Ovary (tissue), 9 donors: Measurements from ENCODE around the gene LIMCH1. TPM values are rescaled to one million over a fixed set of nuclear protein-coding genes. Genes with fewer than 3 reads are reported as not detected.

Source experiments
- DNase-seq, 5 donors: peaks; one replicate each; pipeline ENCODE4 v3.0.0-alpha.2; 2019 to 2020
- H3K27ac ChIP-seq, 2 donors: fragments of 200-600 bp; one replicate each; pipeline versions ENCODE4 v1.5.1 to v1.8.0; 2019 to 2022
- H3K27me3 ChIP-seq: fragments of 200-600 bp; one replicate; pipeline ENCODE4 v1.8.0; 2022
- H3K36me3 ChIP-seq: fragments of 200-600 bp; sonication (generic); one replicate; pipeline ENCODE4 v1.5.1; 2019
- H3K4me1 ChIP-seq: one replicate; pipeline ENCODE4 v1.8.1; 2013; ENCODE audit warnings: mild to moderate bottlenecking, moderate library complexity; ENCODE audit not compliant: insufficient read depth
- H3K4me3 ChIP-seq: fragments of 200-600 bp; sonication (generic); one replicate; pipeline ENCODE4 v1.5.1; 2017
- H3K9me3 ChIP-seq, 2 donors: fragments of 200-600 bp in 1 of 2; sonication (generic) in 1 of 2; one replicate each; pipeline versions ENCODE4 v1.5.1 to v1.8.1; 2013 to 2019; ENCODE audit warnings: mild to moderate bottlenecking in 1 of 2, moderate library complexity in 1 of 2
- CTCF ChIP-seq, 3 donors: fragments of 450-650 bp in 2 of 3; fragments of 200-600 bp in 1 of 3; IDR thresholded peaks; one replicate each; pipeline versions ENCODE4 v1.5.1 to v1.8.0; 2016 to 2022; ENCODE audit warnings: antibody characterized with exemption in 3 of 3, mild to moderate bottlenecking in 1 of 3
- EP300 ChIP-seq: sonication (generic); formaldehyde crosslinking; IDR thresholded peaks from one replicate; pipeline ENCODE4 v1.6.1; 2017; ENCODE audit warnings: antibody characterized with exemption
- POLR2A ChIP-seq: fragments of 450-650 bp; IDR thresholded peaks from one replicate; pipeline ENCODE4 v1.6.1; 2017; ENCODE audit warnings: antibody characterized with exemption, mild to moderate bottlenecking, moderate library complexity
- WGBS, 3 donors: extraction: QIAGEN DNeasy Blood & Tissue Kit in 1 of 3; methylation state at CpG; one replicate each; pipeline versions ENCODE4 v1.1.5 to v1.1.7; 2013 to 2017; 5-methylcytosine and 5-hydroxymethylcytosine counted together
- intact Hi-C, 4 donors: fragments of 100-400 bp; cut with DNase I; formaldehyde crosslinking; loops; one replicate each; pipeline versions ENCODE4 v1.11.0 to v1.15.1; 2022 to 2023
- polyA plus RNA-seq, 2 donors: library from polyadenylated mRNA; stranded (reverse); fragments of 200-250 nt in 1 of 2; fragments of 350-450 nt in 1 of 2; fragmentation: Illumina TruSeq in 1 of 2; extraction: RNeasy Lipid Tissue Mini Kit (QIAGEN cat#74804) in 1 of 2; gene quantifications; one replicate each; pipeline ENCODE4 v1.2.3, GENCODE V29; 2013 to 2014
- total RNA-seq, 7 donors: library from RNA; depleted of rRNA in 2 of 7; stranded (reverse); fragments of >200 nt in 2 of 7; fragmentation: NEBNext Ultra II Directional in 3 of 7; extraction: Animal tissue kit (Norgen Biotek cat#: 25700) in 3 of 7; gene quantifications; one replicate each; pipeline versions ENCODE4 v1.1.0 to v1.2.4, GENCODE V29; 2016 to 2023
- donor health status: DM: no; HTN: no; CAD: no; lungs with moderate emphysema.
- donor health status: DM: no; HTN: no; CAD: no.
- donor health status: Bipolar disorder and iron deficiency.
- donor health status: DM: yes; HTN: yes; CAD: no.
- donor health status: DM: no; HTN: no; CAD: no.
- donor health status: DM: yes; HTN: yes; CAD: no.

Gene LIMCH1
- total and polyA plus RNA-seq, 9 donors = 9.7 to 56.6 (median 23.6) TPM

- intact Hi-C loops = no loop called here
- H3K27me3 ChIP-seq = no peaks in the 10 kb centered on the region
- no peaks in the 10 kb centered on the region for H3K9me3 ChIP-seq
- DNase-seq = no peak
- peaks cover 2% of the 10 kb centered on the region for H3K4me1 ChIP-seq
- H3K36me3 ChIP-seq = no peaks in the 10 kb centered on the region
- H3K27ac ChIP-seq = no peak overlapping the region
- WGBS, 3 donors = 90 to 100% (median 98%) methylated on average over 1 of the region's 1 CpG
- TF ChIP-seq CTCF (IDR thresholded peaks at IDR 0.05) (no peak), EP300 (no peak), POLR2A (no peak)
- no peak overlapping the region for H3K4me3 ChIP-seq
These were observed 37.7 kb downstream of the LIMCH1 start for GRCh38 chr4:41575665-41576064.

- Histone ChIP-seq H3K9me3 (no peaks in the 10 kb centered on the region), H3K36me3 (no peaks in the 10 kb centered on the region), H3K4me3 (no peak overlapping the region), H3K27ac (no peak overlapping the region), H3K27me3 (no peaks in the 10 kb centered on the region), H3K4me1 (no peaks in the 10 kb centered on the region)
- no peak for DNase-seq
- no peak for TF ChIP-seq POLR2A
- TF ChIP-seq CTCF (IDR thresholded peaks at IDR 0.05) = no peak
- intact Hi-C loops = no loop called here
- 65 to 82% (median 81%) methylated on average over 3 of the region's 3 CpGs for WGBS, 3 donors
These were observed 41.1 kb downstream of the LIMCH1 start for GRCh38 chr4:41579043-41579442.

GRCh38 chr4:41579526-41579925, 41.6 kb downstream of the LIMCH1 start:
- intact Hi-C loops = no loop called here
- Histone ChIP-seq H3K27ac (no peak overlapping the region), H3K4me3 (no peak overlapping the region), H3K9me3 (no peaks in the 10 kb centered on the region), H3K36me3 (no peaks in the 10 kb centered on the region), H3K27me3 (no peaks in the 10 kb centered on the region), H3K4me1 (no peaks in the 10 kb centered on the region)
- no peak for DNase-seq
- 71 to 87% (median 84%) methylated on average over 5 of the region's 5 CpGs for WGBS, 3 donors
- TF ChIP-seq EP300 = no peak
- no peak for TF ChIP-seq POLR2A
- no peak for TF ChIP-seq CTCF (IDR thresholded peaks at IDR 0.05)

- intact Hi-C loops = no loop called here
- no peak overlapping the region for H3K27ac ChIP-seq
These were observed 42.0 kb downstream of the LIMCH1 start for GRCh38 chr4:41580007-41580406.

More at GRCh38 chr4:41580007-41580406, 42.0 kb downstream of the LIMCH1 start:
- H3K9me3 ChIP-seq = no peaks in the 10 kb centered on the region
- H3K4me3 ChIP-seq = no peak overlapping the region
- 84 to 91% (median 88%) methylated on average over 4 of the region's 4 CpGs for WGBS, 3 donors
- no peak for DNase-seq
- TF ChIP-seq POLR2A (no peak), CTCF (IDR thresholded peaks at IDR 0.05) (no peak), EP300 (no peak)
- no peaks in the 10 kb centered on the region for H3K36me3 ChIP-seq
- H3K27me3 ChIP-seq = no peaks in the 10 kb centered on the region
- no peaks in the 10 kb centered on the region for H3K4me1 ChIP-seq
